Activated CD4-positive, alpha-beta T cell treated with anti-CD3 and anti-CD28 coated beads, Interleukin-2, Interleukin-4, amounts not matched to agents 100 ng/mL and 50 ng/mL, durations not matched to agents 16 hours and 8 hours (primary cell): ENCODE measurements around the gene TMEM51.
A peak's percentile ranks its signal among the peaks of the same experiment; 100 is the strongest.

Experiments used
- DNase-seq: peaks from one replicate; pipeline ENCODE4 v3.0.0-alpha.2; 2020; ENCODE audit warnings: low spot score

The TMEM51 gene

GRCh38 chr1:15218287-15219279, 65.0 kb downstream of the TMEM51 start:
- no peak for DNase-seq

- DNase-seq, result no peak
Observed at GRCh38 chr1:15219280-15220023, 65.9 kb downstream of the TMEM51 start.

GRCh38 chr1:15220024-15220392, 66.5 kb downstream of the TMEM51 start:
- no peak for DNase-seq

- no peak for DNase-seq
Observed at GRCh38 chr1:15220825-15221431, 67.4 kb downstream of the TMEM51 start.

GRCh38 chr1:15222653-15223303, 69.2 kb downstream of the TMEM51 start:
- DNase-seq, result no peak

GRCh38 chr1:15224259-15224869, 70.8 kb downstream of the TMEM51 start:
- DNase-seq, result no peak

- DNase-seq, result no peak
Observed at GRCh38 chr1:15224974-15225373, 71.4 kb downstream of the TMEM51 start.

- no peak for DNase-seq
Observed at GRCh38 chr1:15225461-15225860, 71.9 kb downstream of the TMEM51 start.

- no peak for DNase-seq
Observed at GRCh38 chr1:15226388-15227255, 73.1 kb downstream of the TMEM51 start.

GRCh38 chr1:15229707-15230131, 76.2 kb downstream of the TMEM51 start:
- DNase-seq, result no peak

GRCh38 chr1:15231714-15232201, 78.2 kb downstream of the TMEM51 start:
- peak; percentile 81 for DNase-seq

GRCh38 chr1:15233689-15234088, 80.1 kb downstream of the TMEM51 start:
- no peak for DNase-seq

GRCh38 chr1:15236321-15236721, 82.8 kb downstream of the TMEM51 start:
- DNase-seq, result no peak

- DNase-seq, result no peak
Observed at GRCh38 chr1:15236746-15237145, 83.2 kb downstream of the TMEM51 start.

- DNase-seq, result no peak
Observed at GRCh38 chr1:15238789-15239188, 85.2 kb downstream of the TMEM51 start.

GRCh38 chr1:15242766-15243165, 89.2 kb downstream of the TMEM51 start:
- no peak for DNase-seq

- DNase-seq, result no peak
Observed at GRCh38 chr1:15243275-15244043, 89.9 kb downstream of the TMEM51 start.

- DNase-seq, result no peak
Observed at GRCh38 chr1:15244813-15245212, 91.3 kb downstream of the TMEM51 start.

- no peak for DNase-seq
Observed at GRCh38 chr1:15245593-15246360, 92.2 kb downstream of the TMEM51 start.
